Fibroblast of skin of scalp (primary cell): ENCODE data around the gene CRISPLD2. TPM values are rescaled to one million over a fixed set of nuclear protein-coding genes. Genes with fewer than 3 reads are reported as not detected.
A peak's percentile ranks its signal among the peaks of the same experiment; 100 is the strongest.

Source experiments
- DNase-seq: peaks from one replicate; pipeline ENCODE4 v3.0.0-alpha.2; 2013
- polyA plus RNA-seq, 2 experiments: library from polyadenylated mRNA; unstranded; fragments of 120-200 nt; gene quantifications; one replicate each; pipeline ENCODE4 v1.2.1, GENCODE V29; 2013; ENCODE audit not compliant: insufficient read length in 2 of 2

Gene CRISPLD2, protein sequence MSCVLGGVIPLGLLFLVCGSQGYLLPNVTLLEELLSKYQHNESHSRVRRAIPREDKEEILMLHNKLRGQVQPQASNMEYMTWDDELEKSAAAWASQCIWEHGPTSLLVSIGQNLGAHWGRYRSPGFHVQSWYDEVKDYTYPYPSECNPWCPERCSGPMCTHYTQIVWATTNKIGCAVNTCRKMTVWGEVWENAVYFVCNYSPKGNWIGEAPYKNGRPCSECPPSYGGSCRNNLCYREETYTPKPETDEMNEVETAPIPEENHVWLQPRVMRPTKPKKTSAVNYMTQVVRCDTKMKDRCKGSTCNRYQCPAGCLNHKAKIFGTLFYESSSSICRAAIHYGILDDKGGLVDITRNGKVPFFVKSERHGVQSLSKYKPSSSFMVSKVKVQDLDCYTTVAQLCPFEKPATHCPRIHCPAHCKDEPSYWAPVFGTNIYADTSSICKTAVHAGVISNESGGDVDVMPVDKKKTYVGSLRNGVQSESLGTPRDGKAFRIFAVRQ
- 97.8 TPM for polyA plus RNA-seq (2013, experiment 1 of 2; ENCODE audit: insufficient read length)
- 94.6 TPM for polyA plus RNA-seq (2013, experiment 2 of 2; ENCODE audit: insufficient read length)

DNA sequence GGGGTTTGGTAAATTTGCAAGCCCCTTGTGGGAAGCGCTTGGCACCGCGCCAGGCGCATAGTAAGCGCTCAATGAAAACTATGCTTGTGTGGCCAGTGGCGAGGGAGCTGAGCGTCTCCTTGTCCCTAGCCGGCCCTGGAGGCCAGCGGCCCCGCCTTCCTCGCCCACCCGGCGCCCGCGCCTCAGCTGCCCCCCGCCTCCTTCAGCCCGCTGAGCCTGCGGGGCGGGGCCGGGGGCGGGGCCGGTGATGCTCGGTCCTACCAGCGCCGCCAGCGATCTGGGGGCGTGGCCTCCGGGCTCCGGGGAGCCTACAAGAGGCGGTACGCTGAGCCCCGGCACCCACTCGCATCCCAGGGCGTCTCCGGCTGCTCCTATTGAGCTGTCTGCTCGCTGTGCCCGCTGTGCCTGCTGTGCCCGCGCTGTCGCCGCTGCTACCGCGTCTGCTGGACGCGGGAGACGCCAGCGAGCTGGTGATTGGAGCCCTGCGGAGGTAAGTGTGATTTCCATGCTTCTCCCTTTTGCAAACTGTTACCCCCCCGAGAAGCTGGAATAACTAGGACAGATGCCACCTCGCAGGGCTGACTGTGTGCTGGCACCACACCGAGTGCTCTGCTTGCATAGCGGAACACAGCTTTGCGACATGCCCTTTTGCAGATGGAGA, at the start of gene CRISPLD2:
TSS of gene CRISPLD2 (plus strand) at position 342 of the 661 bp plus-strand sequence. CDS start 18,511 bp downstream, outside the sequence.
- DNase-seq = peak; percentile 90

DNA sequence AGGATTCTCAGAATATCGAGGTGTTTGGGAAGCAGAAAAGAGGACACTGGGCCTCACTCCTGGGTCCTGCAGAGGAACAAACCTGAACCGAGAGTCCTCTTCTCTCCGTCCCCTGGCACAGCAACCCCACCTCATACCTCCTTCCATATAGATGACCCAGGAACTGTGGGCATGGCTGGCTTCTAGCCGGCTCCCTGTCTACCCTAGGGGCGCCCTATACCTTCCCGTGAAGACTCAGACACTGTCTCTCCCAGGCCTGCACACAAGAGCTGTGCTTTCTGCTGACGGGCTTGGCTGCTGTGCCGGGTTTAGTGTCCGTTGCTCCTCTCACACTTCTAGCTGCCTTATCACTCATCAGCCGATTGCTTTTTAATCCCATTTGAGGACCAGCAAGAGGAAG, 46.5 kb upstream of the CRISPLD2 start:
- no peak for DNase-seq

DNA sequence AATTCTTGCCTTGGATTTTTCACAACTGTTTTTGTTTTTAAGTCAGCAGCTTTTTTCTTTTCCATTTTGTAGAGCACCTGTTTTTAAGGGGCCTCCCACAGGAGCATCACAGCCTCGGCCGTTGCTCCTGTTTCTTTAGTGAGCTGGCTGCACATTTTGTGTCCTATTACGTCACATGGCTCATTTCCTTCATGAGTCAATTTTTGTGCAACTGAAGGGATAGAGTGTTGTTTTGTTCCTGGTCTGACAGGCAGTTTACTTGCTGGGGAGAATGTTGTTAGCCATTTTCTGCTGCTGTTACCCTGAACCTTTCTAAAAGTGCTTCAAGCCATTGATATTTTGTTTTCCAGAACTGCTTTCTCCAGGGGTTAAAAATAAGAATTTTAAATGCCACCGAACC, 45.0 kb upstream of the CRISPLD2 start:
- peak; percentile 46 for DNase-seq

DNA sequence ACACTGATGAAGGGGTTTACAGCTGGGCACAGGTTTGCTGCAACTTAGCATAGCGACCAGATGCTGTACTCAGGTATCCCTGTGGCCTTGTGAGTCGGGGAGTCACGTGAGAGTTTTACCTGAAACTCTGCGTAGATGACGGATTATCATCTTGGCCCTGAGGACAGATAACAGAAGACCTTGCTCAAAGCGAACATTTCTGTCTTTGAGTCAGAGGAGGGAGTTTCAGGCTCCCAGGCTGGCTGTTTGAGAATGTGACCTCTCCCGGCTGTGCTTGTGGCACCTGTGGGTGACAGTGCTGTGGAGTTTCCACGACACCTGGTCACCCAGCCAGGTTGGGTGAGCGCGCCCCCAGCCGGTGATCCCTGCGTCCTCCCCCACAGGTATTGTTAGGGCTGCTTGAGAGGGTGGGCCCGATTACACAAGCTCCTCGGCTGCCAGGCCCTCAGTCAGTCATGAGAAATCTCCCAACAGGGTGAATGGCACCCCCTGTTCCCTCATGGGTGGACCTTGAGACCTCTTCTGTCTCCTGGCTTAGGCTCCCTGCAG, 44.4 kb upstream of the CRISPLD2 start:
- DNase-seq = no peak

DNA sequence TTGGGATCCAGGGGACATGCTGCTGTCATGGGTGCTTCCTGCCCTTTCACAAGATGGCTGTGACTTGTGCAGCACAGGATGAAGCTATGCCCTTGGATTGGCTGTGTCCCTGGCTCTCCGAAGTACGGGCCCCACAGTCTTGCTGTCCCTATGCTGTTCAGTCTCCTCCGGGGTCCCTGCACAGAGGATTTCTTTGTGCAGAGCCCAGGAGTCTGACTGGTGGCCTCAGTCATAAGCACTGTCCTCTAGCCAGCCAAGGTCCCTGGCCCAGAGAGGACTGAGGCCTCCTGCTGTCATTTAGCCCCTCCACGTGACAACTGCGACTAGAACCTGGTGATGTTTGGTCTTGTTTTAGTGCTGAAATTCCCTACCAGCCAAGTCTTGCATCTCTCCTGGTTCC, 42.4 kb upstream of the CRISPLD2 start:
- DNase-seq = no peak

DNA sequence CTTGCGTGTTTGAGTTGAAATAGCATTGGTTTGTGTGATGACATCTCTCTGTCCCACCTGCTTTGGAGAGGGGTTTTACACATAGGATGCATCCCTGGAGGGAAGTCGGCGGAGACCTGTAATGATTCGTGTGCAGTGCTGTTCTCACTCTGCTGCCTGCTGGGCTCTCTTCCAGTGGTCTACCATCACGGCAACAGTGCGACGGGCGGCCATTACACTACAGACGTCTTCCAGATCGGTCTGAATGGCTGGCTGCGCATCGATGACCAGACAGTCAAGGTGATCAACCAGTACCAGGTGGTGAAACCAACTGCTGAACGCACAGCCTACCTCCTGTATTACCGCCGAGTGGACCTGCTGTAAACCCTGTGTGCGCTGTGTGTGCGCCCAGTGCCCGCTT, 41.1 kb upstream of the CRISPLD2 start:
- no peak for DNase-seq

DNA sequence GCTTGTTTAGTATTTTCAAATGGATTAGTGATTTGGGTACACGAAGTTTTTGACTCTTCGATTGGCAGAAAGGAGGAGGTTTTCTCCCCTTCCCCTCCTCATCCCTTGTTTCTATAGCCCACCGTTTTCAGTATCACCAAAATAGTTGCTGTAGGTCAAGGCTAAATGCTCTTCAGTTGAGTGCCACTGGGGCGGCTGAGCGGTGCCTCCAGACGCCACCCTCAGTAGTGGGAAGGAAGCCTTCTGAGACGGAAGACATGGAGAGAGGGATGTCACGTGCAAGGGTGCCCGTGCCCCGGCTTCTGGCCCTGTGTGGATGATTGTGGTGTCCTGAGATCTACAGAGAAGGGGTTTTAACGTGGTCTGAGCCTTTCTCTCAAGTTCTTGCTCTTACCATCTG, 39.7 kb upstream of the CRISPLD2 start:
- no peak for DNase-seq

DNA sequence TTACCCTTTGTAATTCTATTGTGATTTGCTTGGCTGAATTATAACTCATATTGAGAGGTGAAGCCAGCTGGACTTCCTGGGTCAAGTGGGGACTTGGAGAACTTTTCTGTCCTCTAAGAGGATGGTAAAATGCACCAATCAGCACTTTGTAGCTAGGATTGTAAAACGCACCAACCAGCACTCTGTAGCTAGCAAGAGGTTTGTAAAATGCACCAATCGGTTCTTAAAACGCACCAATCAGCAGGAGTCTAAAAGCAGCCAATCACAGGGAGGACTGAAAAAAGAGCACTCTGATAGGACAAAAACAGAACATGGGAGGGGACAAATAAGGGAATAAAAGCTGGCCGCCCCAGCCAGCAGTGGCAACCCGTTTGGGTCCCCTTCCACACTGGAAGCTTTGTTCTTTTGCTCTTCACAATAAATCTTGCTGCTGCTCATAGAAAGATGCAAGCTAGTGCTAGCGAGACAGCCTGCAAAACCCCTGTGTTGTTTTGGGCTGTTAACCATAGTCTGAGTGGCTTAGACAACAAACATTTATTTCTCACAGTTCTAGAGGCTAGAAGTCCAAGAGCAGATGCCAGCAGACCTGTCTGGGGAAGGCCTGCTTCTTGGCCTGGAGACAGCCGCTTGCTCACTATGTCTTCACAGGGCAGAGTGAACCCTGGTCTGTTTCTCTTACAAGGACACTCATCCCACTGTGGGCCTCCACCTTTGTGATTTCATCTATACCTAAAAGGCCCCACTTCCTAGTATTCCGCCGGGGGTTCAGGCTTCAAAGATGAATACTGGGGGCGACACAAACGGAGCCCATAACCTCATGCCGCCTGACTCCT, 39.0 kb upstream of the CRISPLD2 start:
- DNase-seq = no peak

DNA sequence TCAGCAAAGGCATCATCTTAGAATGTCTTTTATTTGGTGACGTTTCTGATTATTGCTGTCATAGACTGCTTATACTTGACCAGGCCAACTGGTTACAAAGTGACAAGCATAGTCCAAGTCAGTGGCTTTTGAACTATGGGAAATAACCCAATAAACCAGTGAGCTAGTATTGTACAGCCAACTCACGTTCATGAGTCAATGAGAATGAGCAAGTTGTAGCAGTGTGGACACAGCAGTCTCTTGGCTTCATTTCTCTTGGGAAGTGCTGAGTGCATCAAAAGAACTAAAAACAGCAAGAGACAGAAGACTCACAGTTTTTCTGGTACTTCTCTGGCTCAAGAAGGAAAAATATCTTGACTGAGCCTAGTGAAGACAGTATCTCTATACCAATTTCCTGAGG, 36.9 kb upstream of the CRISPLD2 start:
- DNase-seq = no peak

DNA sequence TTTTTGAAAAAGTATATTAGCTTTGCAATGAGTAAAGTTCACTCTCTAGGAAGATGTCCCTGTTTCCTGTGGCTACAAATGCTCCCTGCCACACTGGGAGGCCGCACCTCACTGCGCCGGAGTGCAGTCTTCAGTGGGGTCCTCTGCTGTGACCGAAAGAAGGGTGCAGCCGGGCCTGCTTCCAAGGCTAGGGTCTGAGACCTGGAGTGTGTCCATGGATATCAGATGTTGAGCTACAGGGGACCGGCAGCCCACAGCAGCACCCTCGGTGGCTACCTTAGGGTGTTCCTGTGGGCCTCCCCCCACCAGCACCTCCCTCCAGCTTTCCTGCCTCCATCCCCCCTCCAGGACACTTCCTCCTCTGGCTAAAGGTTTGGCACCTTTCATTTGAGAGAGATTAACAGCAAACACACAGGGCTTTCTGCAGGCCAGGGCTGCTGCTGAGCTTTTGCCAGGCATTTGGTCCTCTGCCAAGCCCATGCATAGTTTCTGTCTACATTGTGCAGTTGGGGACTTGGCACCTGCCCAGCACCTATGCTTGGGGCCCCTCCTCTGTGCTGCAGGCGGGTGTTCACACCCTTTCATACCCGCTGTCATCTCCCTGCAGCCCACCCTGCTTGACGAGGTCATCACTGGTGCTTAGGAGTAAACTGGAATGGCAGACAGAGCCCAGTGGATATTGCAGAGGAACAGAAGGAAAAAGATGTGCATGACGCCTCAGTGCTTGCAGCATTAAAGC, 33.8 kb upstream of the CRISPLD2 start:
- DNase-seq = peak; percentile 91

DNA sequence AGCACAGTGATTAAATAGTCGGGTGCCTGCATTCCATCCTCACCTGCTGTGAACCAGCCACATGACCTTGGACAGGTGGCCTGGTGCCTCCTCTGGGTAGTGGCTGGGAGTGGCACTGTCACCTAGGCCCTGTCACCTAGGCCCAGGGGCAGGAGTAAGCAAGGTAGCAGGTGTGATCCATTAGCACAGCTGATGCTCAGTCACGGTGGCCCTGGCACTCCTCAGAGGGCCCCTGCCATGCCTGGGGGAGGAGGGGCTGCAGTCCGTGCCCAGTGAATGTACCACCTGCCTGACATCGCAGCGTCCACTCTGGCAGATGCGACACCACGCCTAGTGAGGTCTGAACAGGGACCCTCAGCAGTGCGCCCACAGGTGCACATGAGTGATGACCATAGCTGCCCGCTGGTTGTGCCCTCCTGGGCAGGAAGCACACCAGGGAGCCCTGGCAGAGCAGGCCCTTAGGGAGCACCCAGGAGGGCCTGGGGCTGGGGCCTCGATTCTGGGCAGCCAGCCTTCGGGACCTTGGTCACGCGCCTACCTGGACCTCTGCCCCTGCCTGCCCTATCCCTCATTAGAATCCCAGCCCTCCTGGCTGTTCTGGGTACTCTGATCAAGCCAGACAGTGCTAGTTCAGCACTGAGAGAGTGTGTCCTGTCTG, 33.1 kb upstream of the CRISPLD2 start:
- DNase-seq = no peak

DNA sequence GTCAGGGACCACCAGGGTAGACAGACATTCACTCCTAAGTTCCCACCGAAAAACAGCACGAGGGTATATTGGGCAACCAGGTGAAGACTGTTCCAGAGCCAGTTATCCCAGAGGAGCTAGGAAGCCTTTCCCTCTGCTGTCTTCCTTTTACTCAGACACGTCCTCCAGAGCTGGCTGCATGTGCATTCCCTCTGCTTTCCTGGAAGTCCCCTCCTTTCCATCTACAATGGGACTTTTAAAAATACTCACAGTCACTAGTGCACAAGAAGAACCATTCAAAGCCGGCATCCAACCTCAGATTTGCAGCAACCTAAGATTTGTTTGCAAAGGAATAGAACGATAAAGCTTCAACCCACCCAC, 32.5 kb upstream of the CRISPLD2 start:
- DNase-seq = no peak

DNA sequence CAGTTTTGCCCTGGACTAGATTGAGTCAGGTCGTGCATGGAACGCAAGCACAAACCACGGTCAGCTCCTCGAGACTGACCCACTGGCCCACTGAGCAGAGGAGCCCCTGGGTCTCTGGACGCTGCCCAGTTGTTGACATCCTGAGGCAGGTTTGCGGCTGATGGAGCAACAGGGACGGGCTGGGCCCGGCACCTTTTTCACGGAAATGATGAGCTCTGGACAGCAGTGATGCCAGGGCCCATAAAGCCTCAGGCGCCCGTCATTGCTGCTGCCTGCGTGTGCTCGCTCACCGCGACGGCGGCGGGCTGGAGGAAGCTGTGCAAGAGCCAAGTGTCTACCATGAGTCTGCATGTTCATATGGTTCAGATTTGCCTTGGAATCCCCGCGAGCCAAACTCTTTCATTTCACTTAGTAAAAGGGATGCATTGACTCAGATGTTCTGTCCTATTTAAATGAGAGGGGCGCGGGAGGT, 30.8 kb upstream of the CRISPLD2 start:
- DNase-seq = peak; percentile 83

DNA sequence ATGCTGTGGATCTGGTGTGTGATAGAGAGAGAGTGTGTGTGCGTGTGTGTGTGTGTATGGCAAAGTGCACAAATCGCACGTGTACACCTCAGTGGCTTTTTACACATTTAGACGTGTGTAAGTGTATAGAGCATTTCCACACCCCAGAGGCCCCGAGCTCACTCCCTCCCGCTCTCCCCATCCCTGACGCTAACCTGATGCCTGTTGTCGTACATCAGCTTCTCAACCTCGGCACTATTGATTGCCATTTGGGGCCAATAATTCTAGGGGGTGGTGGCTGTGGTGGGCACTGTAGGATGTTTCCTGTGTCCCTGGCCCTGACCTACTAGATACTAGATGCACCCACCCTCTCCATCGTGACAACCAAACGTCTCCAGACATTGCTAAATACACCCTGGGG, 30.4 kb upstream of the CRISPLD2 start:
- DNase-seq = no peak

DNA sequence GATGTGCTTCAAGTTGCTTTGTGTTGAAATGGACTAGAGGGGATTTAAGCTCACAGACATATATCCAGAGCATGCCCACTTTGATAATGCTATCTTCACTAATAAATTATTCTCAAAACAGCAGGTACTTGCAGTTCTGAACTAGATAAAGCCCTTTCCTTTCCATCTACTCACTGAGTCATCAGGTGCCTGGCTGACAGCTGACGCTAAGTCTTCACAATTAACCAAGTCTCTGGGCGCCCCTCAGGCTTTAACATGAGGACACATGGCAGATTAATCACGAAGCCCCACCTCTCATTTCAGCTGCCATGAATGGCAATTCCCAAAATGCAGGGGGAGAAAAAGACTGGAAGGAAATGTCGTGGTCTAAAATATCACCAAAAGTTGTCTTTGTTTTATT, 29.5 kb upstream of the CRISPLD2 start:
- no peak for DNase-seq

DNA sequence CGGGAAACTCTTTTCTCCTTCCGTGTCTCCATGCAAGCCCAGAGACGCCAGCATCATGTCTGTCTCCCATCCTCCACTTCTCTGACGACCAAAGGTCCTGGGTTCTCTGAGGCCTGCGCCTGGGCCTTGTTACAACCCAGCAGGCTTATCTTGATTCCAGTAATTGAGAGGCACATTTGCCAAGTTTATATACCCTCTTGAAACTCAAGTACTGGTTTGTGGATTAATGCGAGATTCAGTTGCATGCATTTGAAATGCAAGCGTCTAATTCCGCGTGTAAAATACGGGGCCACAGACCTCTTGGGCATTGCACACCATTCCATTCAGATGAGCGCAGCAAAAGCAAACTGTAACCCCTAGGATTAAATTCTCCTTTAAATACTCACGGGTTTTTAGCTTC, 28.7 kb upstream of the CRISPLD2 start:
- peak; percentile 72 for DNase-seq

DNA sequence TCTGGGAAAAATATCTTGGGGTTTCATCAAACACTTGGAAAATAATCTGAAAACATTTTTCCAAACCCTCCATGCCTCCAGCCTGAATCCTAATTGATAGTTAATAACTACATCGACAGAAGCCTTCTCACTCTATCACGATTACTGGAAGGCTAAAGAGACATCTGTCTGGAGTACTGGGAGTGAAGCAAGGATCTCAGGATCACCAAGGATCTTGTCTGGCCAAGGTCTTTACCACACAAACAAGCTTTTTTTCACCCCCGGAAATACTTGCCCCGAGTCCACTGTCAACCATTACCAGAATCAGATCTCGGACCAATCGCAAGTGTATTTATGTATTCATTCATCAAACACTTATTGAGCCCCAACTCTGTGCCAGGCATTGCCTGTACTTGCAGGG, 28.3 kb upstream of the CRISPLD2 start:
- no peak for DNase-seq

DNA sequence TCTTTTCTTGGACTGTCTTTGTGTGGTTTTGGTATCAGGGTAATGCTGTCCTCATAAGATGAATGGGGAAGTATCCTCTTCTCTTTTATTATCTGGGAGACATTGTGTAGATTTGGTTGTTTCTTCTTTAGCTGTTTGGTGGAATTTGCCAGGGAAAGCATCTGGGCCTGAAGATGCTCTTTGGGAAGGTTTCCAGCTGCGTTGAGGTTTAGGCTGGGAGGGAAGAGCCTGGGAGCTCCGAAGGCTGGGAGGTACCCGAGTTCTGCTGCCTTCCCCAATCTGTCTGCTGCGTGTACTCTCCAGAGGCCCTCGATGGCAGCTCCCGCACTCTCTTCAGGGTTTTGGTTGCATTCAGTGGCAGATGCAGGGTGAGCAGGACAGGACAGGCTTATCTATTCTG, 25.6 kb upstream of the CRISPLD2 start:
- DNase-seq = no peak

DNA sequence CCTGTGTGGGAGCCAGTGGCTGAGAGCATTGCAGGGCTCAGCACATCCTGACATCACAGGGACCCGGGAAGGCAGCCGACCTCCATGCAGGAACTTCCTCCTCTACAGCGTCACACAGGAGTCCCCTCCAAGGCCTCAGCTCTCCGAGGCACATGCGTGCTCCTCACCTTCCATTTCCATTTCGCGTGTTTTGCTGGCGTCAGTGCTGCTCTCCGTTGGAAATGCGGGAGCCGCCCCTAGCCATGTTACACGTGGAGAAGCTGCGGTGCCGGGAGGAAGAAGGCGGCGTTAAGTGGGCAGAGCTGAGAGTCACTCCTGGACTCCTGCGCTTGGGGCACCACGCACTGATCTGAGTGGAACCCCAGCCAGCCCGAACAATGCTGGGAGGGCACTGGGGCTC, 25.2 kb upstream of the CRISPLD2 start:
- DNase-seq = no peak

DNA sequence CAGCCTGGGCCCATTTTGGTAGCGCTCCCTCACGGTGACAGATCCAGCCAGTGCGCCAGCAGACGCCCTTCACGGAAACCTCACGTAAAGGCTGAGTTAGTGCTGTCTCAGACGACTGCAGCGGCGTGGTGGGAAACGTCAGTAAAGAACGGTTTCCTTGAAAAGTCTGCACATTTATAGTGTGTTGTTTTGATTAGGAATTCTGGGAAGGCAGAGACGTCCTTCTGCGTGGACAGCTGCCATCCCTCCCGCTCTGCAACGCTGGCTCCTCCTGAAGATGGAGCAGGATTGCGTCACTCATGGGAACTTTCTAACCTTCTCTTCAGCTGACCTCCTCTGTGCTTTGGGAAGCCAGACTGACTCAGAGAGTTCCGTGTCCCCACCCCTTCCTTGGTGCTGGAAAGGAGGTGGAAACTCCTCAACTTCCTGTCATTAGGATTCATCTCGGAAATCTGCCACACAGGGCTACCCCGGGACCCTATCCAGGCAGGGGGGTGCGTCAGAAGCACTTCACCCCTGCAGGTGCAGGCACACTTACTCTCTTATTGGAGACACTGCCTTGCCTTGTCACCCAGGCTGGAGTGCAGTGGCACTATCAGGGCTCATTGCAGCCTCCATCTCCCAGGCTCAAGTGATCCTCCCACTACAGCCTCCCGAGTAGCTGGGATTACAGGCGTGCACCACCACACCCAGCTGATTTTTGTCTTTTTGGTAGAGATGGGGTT, 24.3 kb upstream of the CRISPLD2 start:
- DNase-seq = peak; percentile 90
